Measurements from ENCODE around the gene CMTM8.

Gene CMTM8

GRCh38 chr3:32320080-32320479 lies 81.6 kb downstream of the CMTM8 start:
- Histone ChIP-seq H3K9me3 (ENCODE audit: control insufficient read depth, insufficient read depth, low read length) (no peaks in the 10 kb centered on the region), H3K4me1 (ENCODE audit: control insufficient read depth, low read length) (no peaks in the 10 kb centered on the region), H4K20me1 (ENCODE audit: control insufficient read depth, insufficient read depth, low read depth, low read length) (no peaks in the 10 kb centered on the region), H3F3A (ENCODE audit: control insufficient read depth, insufficient read depth) (no peaks in the 10 kb centered on the region), H3K4me3 (ENCODE audit: low read length) (no peak overlapping the region), H3K27ac (ENCODE audit: low read depth, low read length) (no peak overlapping the region), H3K36me3 (ENCODE audit: control insufficient read depth, low read length) (no peaks in the 10 kb centered on the region), H3K4me2 (ENCODE audit: low read length) (no peak overlapping the region), H3K9me2 (replicated peaks; ENCODE audit: control insufficient read depth, low read length) (no peaks in the 10 kb centered on the region), H3K79me2 (ENCODE audit: control insufficient read depth, low read length) (no peaks in the 10 kb centered on the region), H3K27me3 (ENCODE audit: control insufficient read depth, low read length) (peaks cover 12% of the 10 kb centered on the region; the same call in 1 of the 2 replicates)
- TF ChIP-seq CTCF (IDR thresholded peaks at IDR 0.05; ENCODE audit: low read depth, low read length, poor library complexity, severe bottlenecking): no peak
- TF ChIP-seq EZH2phosphoT487 (IDR thresholded peaks at IDR 0.05; ENCODE audit: borderline replicate concordance, low read length): no peak

GRCh38 chr3:32321095-32321790 lies 82.8 kb downstream of the CMTM8 start:
- H3F3A ChIP-seq (ENCODE audit: control insufficient read depth, insufficient read depth): no peaks in the 10 kb centered on the region
- no peaks in the 10 kb centered on the region for H3K9me2 ChIP-seq (replicated peaks; ENCODE audit: control insufficient read depth, low read length)
- H3K9me3 ChIP-seq (ENCODE audit: control insufficient read depth, insufficient read depth, low read length): no peaks in the 10 kb centered on the region
- H4K20me1 ChIP-seq (ENCODE audit: control insufficient read depth, insufficient read depth, low read depth, low read length): no peaks in the 10 kb centered on the region
- TF ChIP-seq EZH2phosphoT487 (IDR thresholded peaks at IDR 0.05; ENCODE audit: borderline replicate concordance, low read length): no peak
- no peak for TF ChIP-seq CTCF (IDR thresholded peaks at IDR 0.05; ENCODE audit: low read depth, low read length, poor library complexity, severe bottlenecking)
- H3K27ac ChIP-seq (ENCODE audit: low read depth, low read length): no peak overlapping the region
- H3K4me3 ChIP-seq (ENCODE audit: low read length): no peak overlapping the region
- H3K27me3 ChIP-seq (ENCODE audit: control insufficient read depth, low read length): peaks cover 12% of the 10 kb centered on the region; the same call in 1 of the 2 replicates
- H3K36me3 ChIP-seq (ENCODE audit: control insufficient read depth, low read length): no peaks in the 10 kb centered on the region
- no peaks in the 10 kb centered on the region for H3K79me2 ChIP-seq (ENCODE audit: control insufficient read depth, low read length)
- no peaks in the 10 kb centered on the region for H3K4me1 ChIP-seq (ENCODE audit: control insufficient read depth, low read length)
- H3K4me2 ChIP-seq (ENCODE audit: low read length): no peak overlapping the region

GRCh38 chr3:32322311-32322710 lies 83.8 kb downstream of the CMTM8 start:
- no peak overlapping the region for H3K4me3 ChIP-seq (ENCODE audit: low read length)
- no peaks in the 10 kb centered on the region for H3K4me1 ChIP-seq (ENCODE audit: control insufficient read depth, low read length)
- H3K36me3 ChIP-seq (ENCODE audit: control insufficient read depth, low read length): no peaks in the 10 kb centered on the region
- H3K27me3 ChIP-seq (ENCODE audit: control insufficient read depth, low read length): peaks cover 12% of the 10 kb centered on the region; the same call in 1 of the 2 replicates
- H3K9me3 ChIP-seq (ENCODE audit: control insufficient read depth, insufficient read depth, low read length): no peaks in the 10 kb centered on the region
- no peaks in the 10 kb centered on the region for H3F3A ChIP-seq (ENCODE audit: control insufficient read depth, insufficient read depth)
- H3K4me2 ChIP-seq (ENCODE audit: low read length): no peak overlapping the region
- H3K79me2 ChIP-seq (ENCODE audit: control insufficient read depth, low read length): no peaks in the 10 kb centered on the region
- TF ChIP-seq EZH2phosphoT487 (IDR thresholded peaks at IDR 0.05; ENCODE audit: borderline replicate concordance, low read length): no peak
- TF ChIP-seq CTCF (IDR thresholded peaks at IDR 0.05; ENCODE audit: low read depth, low read length, poor library complexity, severe bottlenecking): no peak
- H4K20me1 ChIP-seq (ENCODE audit: control insufficient read depth, insufficient read depth, low read depth, low read length): no peaks in the 10 kb centered on the region
- H3K27ac ChIP-seq (ENCODE audit: low read depth, low read length): no peak overlapping the region
- H3K9me2 ChIP-seq (replicated peaks; ENCODE audit: control insufficient read depth, low read length): no peaks in the 10 kb centered on the region
